Stimulated activated CD8-positive, alpha-beta memory T cell treated with anti-CD3 and anti-CD28 coated beads, Interleukin-7, amount 100 ng/mL, for 24 hours (primary cell): ENCODE results near the gene NTRK2.

Experiments used
- DNase-seq: peaks from one replicate; pipeline ENCODE4 v3.0.0-alpha.2; 2020; ENCODE audit warnings: low read depth

NTRK2 gene

DNA sequence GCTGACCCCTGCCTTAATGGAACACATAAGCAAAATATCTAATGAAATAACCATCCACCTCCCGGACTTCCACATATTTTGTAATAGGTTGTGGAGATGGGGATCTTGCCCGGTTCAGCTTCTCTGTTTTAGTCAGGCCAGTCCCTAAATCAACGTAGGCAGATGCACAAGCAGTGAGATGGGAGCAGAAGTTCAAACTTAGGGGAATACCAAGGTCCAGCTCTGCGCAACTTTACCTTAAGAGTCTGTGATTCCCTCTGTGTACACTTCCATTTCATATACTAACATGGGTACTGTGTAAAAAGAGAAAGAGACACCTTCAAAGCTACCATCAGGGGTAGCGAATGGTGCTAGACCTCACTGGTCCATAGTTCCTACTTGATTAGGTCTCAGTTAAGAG lies 110.9 kb downstream of the NTRK2 start:
- no peak for DNase-seq

DNA sequence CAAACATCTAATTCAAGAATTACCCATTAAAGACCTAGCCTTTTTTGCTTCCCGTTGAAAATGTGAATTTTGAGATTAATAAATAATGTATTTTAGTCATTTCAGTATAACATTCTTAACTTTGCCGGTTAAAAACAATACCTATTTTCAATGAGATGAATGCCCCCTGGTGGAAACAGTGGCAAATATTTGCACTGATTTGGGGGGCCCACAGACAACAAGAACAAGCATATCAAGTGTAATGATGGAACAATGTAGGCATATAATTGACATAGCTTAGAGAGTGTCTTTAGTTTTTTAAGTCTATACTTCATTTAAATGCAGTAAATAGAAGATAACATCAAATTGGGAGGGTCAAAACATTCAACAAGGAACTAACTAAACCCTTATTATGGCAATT lies 111.9 kb downstream of the NTRK2 start:
- no peak for DNase-seq

DNA sequence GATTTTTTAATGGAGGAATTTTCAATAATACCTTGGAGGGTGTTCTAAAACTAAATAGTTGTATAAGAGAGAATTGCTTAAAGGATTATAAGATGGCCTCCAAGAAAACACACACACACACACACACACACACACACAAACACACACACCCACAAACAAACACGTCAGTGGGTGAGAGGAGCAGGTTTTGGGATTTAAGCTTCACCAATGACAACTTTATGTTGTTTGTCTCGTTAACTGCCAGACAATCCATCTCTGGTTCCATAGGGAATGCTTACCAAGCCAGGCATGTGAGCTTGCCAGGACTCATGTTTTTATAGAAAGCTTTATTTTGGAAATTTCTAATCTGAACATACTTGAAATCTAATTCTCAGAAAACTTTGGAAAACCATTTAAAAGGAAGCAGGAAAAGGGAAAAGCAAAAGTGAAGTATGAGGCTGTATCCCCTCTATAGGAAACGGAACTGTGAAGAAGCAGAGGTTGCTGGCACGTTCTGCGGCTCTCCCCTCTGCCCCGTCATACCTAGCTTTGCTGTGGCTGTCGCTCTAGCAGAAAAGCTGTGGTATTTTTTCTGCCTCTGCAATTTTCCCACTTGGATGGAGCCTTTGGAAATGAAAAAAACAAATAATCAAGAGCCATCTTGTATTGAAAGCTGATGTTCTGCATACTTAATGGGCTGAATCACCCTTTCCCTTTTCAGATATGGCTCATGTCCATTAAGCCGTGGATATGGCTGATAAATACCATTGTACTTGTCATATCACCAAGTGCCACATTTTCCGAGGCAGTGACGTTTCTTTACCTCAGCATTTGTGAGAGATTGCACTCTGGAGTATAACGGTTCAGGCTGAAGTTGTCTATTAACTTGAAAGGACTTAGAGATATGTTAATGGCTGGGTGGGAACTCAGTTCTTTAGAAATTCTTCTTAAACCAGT lies 112.7 kb downstream of the NTRK2 start:
- DNase-seq = no peak

DNA sequence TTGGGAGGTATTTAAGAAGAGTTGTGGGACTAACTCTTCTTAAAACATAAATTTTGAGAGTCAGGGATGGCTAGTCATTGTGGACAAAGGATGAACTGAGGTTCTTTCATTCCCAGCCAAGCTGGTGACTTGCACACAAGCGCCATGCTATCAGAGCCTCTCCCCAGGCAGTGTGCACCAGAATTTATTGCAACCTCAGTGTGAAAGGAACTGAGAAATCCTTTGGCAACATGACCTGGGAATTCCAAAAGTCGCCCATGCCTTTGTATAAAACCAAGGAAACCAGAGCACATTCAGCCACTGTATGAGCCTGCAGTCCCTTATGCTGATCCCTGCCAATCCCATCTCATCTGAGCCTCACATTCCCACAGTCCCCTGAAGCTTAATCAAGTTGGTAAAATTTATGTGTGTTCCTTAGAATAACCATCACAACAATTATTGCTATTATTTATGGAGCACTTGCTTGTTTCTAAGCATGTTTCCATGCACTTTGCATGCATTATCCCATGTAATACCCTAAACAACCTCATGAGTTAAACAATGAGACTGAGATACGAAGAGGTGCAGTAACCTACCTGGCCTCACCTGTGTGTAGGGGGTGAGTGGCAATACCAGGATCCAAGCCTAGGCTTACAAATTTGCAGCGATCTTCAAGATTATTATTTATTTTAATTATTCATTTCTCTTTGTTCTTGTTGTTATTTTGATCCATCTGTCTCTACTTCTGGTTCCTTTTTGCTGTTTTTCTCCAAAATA lies 116.4 kb downstream of the NTRK2 start:
- no peak for DNase-seq

DNA sequence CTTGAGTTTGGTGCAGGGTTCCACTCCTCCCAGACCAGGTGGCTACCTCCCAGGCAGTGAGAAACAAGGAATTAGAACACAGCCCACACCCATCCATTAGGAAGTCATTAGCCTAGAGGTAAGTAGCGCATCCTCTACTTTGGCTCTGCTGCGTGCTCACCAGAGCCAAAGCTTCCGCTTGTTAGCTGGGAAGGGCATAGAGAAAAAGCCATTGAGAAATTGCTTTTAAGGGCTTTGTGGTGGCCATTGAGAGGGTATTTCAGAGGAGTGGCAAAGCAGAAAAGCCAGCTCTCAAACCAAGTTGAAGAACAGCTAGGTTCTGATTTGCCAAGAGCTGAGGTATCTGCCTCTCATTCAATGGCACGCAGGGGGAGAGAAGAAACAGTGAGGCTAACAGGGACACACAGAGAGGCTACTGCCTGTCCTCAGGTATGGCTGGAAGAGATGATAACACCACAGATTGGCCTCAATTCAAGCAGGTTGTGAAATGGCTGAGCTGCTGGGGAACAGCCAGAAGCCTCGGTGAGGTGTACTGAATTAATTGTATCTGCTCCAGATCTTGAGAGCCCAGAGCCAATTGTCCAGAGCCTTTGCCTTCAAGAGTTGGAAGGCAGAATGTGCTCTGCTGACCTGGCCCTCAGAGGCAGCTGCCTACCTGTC lies 119.4 kb downstream of the NTRK2 start:
- no peak for DNase-seq

DNA sequence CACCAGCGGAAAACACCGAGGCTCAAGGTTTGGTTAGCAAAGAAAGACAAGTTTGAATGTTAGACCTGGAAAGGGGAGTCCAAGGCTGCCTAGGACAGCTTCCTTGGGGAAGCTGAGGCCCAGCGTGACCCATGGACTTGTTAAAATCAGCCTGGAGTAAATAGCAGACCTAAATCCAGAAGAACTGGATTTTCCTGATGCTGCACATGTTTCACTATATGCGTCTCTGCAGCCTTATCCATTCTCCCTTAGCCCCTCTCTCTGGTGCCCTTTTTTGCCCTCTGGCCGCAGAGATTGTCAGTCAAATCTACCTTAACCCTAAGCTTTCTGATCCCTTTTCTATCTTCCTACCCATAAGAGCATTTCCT lies 119.9 kb downstream of the NTRK2 start:
- no peak for DNase-seq

DNA sequence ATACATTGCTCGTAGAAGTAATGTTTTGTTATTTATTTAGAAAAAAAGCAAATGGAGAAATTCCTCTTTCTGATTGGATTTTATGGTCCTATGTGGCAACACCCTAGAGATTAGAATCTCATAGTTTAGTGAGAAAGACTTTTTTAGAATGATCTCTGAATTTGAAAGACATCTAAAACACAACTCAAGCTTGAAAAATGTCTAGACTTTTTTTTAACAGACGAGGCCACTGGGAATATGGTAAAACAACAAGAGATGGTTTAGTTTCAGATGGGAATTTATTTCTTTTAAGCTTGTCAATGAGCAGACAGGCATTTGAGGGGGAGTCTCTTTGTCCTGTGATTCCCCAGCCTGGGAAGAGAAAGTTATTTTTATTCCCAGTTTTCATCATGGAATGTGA lies 122.1 kb downstream of the NTRK2 start:
- no peak for DNase-seq

DNA sequence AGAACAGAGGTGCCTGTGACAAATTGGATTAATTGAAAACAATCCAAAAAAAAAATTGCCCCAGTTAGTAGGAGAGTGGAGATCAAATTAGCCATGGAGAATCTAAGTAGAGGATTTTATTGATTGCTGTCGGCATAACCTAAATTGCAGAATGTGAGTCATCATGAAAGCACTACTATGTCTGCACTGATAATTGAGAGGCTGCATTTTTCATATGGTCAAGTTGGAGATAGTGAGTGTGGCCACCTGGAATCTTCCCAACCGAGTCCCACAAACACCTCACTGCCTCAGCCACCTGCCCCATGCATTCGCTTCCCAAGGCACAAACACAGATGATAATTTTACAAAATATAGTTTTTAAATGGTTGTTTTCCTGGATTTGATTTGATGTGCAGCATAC lies 123.7 kb downstream of the NTRK2 start:
- DNase-seq = no peak

DNA sequence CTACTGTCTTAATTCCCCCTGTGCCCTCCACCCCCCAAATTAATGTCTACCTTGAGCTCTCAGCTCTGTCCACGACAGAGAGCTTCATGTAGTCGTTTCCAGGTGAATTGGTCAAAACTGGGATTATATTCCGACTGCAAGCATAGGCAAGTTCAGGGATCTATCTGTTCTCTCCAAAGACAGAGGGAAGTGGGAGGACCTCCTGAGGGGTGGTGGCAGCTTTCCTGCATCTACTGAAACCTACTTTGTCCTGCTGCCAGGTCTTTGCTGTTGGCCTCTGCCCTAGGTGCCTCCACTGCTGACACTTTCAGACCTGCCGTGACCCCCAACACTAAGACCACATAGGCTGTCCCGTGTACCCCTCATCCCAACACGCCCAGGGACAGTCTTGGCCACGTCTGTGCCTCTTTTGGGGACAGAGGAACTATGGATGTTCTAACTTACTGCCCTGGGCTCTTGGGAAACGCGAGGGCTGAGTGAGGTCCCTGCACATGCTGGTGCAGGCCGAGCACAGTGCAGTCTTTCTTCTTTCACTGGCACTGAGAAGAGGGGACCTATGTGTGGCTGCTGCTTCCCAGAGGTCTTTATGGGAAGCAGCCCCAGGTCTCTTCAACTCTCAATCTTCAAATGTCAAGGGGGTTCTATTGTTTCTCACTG lies 125.6 kb downstream of the NTRK2 start:
- no peak for DNase-seq

DNA sequence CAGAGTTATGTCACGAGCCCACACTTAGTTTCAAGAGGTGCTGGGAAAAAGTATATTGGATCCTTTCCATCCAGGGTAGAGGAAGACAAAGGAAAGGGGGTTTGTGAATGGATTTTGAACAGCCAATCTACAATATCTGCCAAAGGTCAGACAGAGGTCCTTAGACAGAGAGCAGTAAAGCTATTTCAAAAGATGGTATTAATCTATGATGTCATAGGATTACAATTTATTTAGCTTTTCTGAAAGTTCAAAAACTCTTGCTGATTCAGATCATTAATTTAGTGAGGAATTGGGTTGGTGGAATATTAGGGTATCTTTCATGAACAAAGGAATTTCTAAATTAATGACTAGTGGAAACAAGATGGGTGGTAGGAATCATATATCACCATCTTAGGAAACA lies 126.9 kb downstream of the NTRK2 start:
- DNase-seq = no peak

DNA sequence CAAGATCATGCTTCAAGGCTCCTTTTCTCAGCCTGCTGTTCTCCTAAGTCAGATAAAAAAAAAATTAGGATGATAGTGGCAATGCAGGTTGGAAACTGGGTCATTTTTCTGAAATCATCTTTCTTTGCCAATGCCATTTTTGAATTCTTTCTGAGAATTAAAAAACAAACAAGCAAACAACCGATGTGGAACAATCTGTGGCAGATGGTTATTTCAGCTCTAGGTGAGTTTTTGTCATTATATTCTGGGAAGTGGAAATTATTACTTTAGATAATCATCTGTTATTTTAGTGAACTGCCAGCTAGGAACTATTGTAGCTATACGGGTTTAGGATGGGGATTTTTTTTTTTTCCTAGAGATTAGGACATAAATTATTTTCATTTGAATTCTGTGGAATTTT lies 129.7 kb downstream of the NTRK2 start:
- DNase-seq = no peak

DNA sequence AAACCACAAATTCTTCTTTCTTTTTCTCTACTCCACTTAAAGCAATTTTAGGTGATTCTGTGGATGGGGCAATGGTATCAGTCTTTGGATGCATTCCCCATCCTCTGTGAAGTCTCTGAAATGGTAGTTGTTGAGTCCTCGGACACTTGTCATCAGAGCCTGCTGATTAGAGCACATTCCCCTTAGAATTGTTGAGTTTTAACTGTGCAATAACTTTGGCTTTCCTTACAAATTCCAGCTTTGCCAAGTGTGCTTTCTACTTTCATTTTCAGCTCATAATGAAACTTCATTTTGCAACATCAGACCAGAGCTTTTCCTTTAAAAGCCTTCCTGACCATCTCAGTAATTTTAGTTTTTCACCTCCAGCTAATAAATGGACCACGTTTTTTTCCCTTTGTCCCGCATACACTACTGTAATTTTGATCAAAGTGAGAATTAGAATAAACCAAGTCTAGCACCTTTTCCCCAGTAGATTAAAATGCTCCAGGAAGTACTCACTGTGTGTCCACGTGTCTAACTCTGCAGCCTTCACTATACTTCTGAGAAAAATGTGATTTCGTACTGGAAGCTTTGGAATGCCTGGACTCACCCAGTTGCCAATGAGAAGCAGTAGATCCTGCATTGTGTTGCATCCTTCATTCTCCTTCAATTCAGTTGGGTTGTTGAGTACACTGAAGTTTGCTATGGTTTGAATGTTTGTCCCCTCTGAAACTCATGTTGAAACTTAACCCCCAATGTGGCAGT lies 135.6 kb downstream of the NTRK2 start:
- no peak for DNase-seq

DNA sequence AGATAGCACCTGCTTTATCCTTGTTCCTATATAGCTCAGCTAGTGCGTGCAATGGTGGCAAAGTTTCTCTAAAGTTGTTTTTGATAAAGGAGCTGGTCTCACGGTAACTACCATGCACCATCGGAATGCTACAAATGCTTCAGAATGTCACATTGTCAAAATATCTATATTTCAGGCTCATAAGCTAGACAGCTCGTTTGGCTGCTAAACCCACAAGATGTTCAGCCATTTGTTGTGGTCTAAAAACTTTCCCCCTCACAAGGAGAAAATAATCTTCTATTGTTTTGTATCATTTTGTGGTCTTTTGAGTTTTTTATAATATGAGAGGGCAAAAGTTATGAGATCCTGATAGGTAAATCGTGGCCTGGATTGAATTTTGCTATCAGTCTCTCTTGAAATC lies 137.9 kb downstream of the NTRK2 start:
- DNase-seq = no peak

DNA sequence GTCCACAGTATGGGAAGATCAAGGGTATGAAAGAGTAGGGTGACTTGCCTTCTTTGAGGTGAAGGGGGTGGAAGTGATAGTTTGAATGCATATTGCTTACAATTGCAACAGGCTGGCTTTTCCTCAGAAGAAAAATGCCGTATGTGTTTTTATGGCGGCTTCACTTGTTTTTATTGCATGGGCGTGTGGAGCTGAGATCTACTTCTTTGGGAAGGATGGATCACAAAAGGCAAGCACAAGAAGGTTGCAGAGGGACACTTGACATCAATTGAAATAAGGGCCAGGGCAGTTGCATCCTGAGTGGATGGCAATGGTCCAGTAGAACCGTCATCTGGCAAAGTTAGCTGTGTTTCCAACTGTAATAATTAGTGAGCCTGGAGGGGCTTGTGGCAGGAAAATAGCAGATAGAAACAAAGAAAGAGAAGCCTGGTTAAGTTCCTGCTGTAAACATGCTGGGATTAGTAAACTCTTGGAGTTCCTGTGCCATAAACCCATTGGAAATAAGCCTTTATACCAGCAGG lies 138.4 kb downstream of the NTRK2 start:
- no peak for DNase-seq

DNA sequence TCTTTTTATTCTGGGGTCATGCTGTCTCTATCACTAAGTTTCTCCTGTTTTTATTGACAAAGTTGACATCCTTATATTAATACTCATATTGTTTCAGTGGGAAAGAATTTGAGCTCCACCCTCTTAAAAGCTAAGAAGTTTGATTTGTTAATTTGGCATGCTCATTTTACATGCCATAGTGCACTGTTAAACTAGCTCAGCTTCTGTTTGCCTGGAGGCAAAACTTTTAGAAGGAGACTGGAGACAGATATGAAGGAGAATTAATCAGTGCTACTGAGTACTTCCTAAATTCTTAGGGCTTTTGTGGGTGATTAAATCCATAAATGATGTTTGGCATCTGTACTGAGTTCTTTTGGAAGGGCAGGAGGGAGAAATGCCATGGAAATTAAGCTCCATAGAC lies 138.9 kb downstream of the NTRK2 start:
- DNase-seq = no peak

DNA sequence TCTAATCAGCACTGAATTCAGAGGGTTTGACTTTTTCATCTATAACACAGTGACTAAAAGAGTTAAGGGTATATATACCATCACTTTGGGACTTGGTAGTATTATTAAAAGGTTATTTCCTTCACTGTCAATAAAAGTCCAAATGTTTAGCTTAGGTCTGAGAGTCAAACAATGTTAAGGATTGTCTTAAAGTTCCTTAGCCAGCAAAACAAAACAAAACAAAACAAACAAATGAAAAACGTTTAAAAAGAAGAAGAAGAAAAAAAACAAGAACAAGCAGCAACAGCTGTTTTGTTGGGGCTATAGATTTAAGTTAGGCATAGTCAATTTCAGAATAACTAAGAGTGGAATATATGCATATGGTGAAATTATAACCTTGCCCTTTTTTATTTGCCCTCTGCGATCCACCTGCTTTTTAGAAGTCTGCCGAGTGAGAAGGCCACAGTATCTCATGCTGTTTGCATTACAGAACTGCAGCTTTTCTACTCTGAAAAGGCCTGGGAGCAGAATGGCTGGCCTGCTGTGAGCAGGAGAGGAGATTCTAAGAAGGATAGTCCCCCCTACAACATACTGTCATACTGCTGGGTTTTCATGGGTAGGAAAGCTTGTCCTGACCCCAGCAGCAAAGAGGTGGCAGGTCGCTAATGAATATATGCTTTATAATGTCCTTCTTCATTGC lies 141.7 kb downstream of the NTRK2 start:
- no peak for DNase-seq

DNA sequence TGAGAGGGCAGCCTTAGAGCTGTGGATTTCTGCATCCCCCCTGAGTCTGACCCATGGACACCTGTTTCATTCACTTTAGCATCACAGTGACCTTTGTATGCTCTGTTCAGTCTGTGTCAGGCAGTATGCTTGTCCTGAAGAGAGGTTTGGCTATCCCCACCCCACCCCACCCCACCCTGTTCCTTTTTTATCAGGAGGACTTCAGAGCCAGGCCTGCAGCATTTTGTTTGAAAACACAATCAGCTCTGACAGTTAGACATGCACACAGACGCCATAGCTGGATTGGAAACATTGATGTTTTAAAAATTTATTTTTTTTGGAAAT lies 142.2 kb downstream of the NTRK2 start:
- DNase-seq = no peak

DNA sequence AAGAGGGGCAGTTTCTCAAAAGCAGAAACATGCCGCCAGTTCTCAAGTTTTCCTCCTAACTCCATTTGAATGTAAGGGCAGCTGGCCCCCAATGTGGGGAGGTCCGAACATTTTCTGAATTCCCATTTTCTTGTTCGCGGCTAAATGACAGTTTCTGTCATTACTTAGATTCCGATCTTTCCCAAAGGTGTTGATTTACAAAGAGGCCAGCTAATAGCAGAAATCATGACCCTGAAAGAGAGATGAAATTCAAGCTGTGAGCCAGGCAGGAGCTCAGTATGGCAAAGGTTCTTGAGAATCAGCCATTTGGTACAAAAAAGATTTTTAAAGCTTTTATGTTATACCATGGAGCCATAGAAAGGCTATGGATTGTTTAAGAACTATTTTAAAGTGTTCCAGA lies 142.8 kb downstream of the NTRK2 start:
- DNase-seq = no peak

DNA sequence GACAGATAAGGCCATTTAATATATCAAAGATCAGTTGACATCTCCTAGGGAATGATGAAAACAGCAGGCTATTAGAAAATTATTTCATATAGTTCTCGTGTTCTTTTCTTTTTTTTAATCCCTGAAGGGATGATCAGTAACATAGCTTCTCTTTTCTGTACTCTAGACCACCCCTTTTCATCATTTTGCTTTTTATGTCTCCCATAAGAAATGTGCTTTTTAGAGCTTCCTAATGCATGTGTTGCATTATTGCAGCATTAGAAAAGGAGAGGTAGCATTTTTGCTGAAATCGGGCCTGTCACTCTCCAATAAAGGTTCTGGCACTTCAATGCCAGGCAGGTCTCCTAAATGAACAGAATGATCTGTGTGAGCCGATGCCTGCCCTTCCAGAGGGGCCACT lies 143.3 kb downstream of the NTRK2 start:
- DNase-seq = no peak

DNA sequence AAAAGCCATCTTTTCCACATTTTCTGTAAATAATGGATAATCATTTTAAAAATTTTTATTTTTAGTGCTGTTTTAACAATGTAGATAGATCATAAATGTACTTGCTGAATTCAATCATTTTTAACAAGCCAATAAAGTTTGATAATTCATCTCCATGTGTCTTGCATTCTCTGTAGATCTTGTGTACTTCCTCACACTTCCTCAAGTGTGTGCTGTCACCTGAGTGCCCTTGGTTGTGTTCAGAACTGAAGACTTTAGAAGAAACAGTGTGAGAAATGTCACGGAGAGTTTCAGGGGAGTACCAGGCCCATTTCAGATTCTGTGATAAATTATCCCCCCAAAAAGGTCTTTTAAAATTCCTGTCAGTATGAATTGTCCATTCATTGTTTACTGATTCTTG lies 146.0 kb downstream of the NTRK2 start:
- no peak for DNase-seq

DNA sequence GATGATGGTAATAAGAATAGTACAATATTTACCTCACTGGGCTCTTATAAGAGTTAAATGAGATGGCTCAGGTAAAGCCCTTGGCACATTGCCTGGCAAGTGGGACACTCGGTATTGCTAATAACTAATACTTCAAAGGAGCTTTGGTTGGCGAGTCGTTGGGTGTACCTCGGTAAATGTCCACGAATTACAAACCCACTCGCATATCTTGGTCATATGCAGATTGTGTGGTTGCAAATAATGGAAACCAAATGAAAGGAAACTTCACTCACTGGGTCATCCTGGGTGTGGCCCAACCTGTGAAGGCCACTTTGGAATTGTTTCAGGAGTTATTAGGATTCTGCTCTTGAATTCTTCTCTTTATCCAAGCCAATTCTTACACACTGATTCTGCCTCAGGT lies 147.5 kb downstream of the NTRK2 start:
- no peak for DNase-seq
